OCI-LY3 (cell line): ENCODE results near the gene ATG4C.

Experiments used
- CTCF ChIP-seq: fragments of 200-600, 300-600 bp; sonication (generic); IDR thresholded peaks from 2 replicates; pipeline ENCODE4 v1.5.1; 2014; ENCODE audit warnings: antibody characterized with exemption, low read length, low read depth
- EZH2phosphoT487 ChIP-seq: fragments of 200-600 bp; shearing (Covaris generic); IDR thresholded peaks from 2 replicates; pipeline ENCODE4 v1.6.1; 2018; ENCODE audit warnings: antibody characterized with exemption, mixed run types, low read depth

DNA sequence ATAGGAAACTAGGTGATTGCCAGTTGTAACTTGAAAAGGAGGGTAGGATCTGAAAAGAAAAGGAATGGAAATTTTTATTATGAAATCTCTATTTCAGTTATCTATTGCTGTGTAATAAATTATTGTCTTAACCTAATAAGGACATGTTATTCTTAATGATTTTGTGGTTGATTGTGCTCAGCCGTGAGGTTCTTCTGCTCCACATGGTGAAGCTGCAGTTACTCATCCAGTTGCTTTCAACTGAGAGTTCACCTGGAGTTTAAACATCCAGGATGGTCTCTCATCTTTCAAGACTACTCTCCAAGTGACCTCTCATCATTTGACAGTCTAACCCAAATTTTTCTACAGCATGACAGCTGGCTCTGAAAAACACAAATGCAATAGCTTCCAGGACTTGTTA, 96.0 kb downstream of the ATG4C start:
- TF ChIP-seq CTCF, result no peak
- no peak for TF ChIP-seq EZH2phosphoT487
